Measurements from ENCODE around the gene ABTB2.
A peak's percentile ranks its signal among the peaks of the same experiment; 100 is the strongest.

The ABTB2 gene

GRCh38 chr11:34174412-34175041 lies 183.3 kb downstream of the ABTB2 start:
- no peaks in the 10 kb centered on the region for H3K27me3 ChIP-seq (ENCODE audit: control insufficient read depth, insufficient read depth, low read length)
- peak overlapping the region; percentile 37 for H3K9ac ChIP-seq (ENCODE audit: low read depth, low read length)
- peak overlapping the region; percentile 53 for H3K4me3 ChIP-seq (ENCODE audit: low read depth, low read length)
- no peaks in the 10 kb centered on the region for H3K36me3 ChIP-seq (ENCODE audit: control insufficient read depth, insufficient read depth, low read length)
- H3K4me1 ChIP-seq (ENCODE audit: control insufficient read depth, insufficient read depth, low read length), result no peaks in the 10 kb centered on the region
- H3K9me3 ChIP-seq (ENCODE audit: control insufficient read depth, insufficient read depth, low read length), result no peaks in the 10 kb centered on the region

- no peaks in the 10 kb centered on the region for H3K36me3 ChIP-seq (ENCODE audit: control insufficient read depth, insufficient read depth, low read length)
- no peaks in the 10 kb centered on the region for H3K9me3 ChIP-seq (ENCODE audit: control insufficient read depth, insufficient read depth, low read length)
- no peaks in the 10 kb centered on the region for H3K27me3 ChIP-seq (ENCODE audit: control insufficient read depth, insufficient read depth, low read length)
- H3K9ac ChIP-seq (ENCODE audit: low read depth, low read length), result no peak overlapping the region
- H3K4me3 ChIP-seq (ENCODE audit: low read depth, low read length), result no peak overlapping the region
- no peaks in the 10 kb centered on the region for H3K4me1 ChIP-seq (ENCODE audit: control insufficient read depth, insufficient read depth, low read length)
Observed at GRCh38 chr11:34173050-34173449, 184.8 kb downstream of the ABTB2 start.

GRCh38 chr11:34169686-34170085 lies 188.1 kb downstream of the ABTB2 start:
- Histone ChIP-seq H3K9me3 (ENCODE audit: control insufficient read depth, insufficient read depth, low read length) (no peaks in the 10 kb centered on the region), H3K27me3 (ENCODE audit: control insufficient read depth, insufficient read depth, low read length) (no peaks in the 10 kb centered on the region), H3K4me3 (ENCODE audit: low read depth, low read length) (no peak overlapping the region), H3K4me1 (ENCODE audit: control insufficient read depth, insufficient read depth, low read length) (no peaks in the 10 kb centered on the region), H3K9ac (ENCODE audit: low read depth, low read length) (no peak overlapping the region), H3K36me3 (ENCODE audit: control insufficient read depth, insufficient read depth, low read length) (peaks cover 3% of the 10 kb centered on the region)

- peaks cover 3% of the 10 kb centered on the region for H3K36me3 ChIP-seq (ENCODE audit: control insufficient read depth, insufficient read depth, low read length)
- no peak overlapping the region for H3K4me3 ChIP-seq (ENCODE audit: low read depth, low read length)
- no peaks in the 10 kb centered on the region for H3K9me3 ChIP-seq (ENCODE audit: control insufficient read depth, insufficient read depth, low read length)
- H3K4me1 ChIP-seq (ENCODE audit: control insufficient read depth, insufficient read depth, low read length), result no peaks in the 10 kb centered on the region
- no peaks in the 10 kb centered on the region for H3K27me3 ChIP-seq (ENCODE audit: control insufficient read depth, insufficient read depth, low read length)
- no peak overlapping the region for H3K9ac ChIP-seq (ENCODE audit: low read depth, low read length)
Observed at GRCh38 chr11:34168642-34169420, 189.0 kb downstream of the ABTB2 start.

- Histone ChIP-seq H3K36me3 (ENCODE audit: control insufficient read depth, insufficient read depth, low read length) (peaks cover 9% of the 10 kb centered on the region), H3K9ac (ENCODE audit: low read depth, low read length) (no peak overlapping the region), H3K4me3 (ENCODE audit: low read depth, low read length) (no peak overlapping the region), H3K9me3 (ENCODE audit: control insufficient read depth, insufficient read depth, low read length) (no peaks in the 10 kb centered on the region), H3K4me1 (ENCODE audit: control insufficient read depth, insufficient read depth, low read length) (no peaks in the 10 kb centered on the region), H3K27me3 (ENCODE audit: control insufficient read depth, insufficient read depth, low read length) (no peaks in the 10 kb centered on the region)
Observed at GRCh38 chr11:34167961-34168360, 189.8 kb downstream of the ABTB2 start.

- no peak overlapping the region for H3K9ac ChIP-seq (ENCODE audit: low read depth, low read length)
- no peak overlapping the region for H3K4me3 ChIP-seq (ENCODE audit: low read depth, low read length)
- H3K27me3 ChIP-seq (ENCODE audit: control insufficient read depth, insufficient read depth, low read length), result no peaks in the 10 kb centered on the region
- peaks cover 10% of the 10 kb centered on the region for H3K36me3 ChIP-seq (ENCODE audit: control insufficient read depth, insufficient read depth, low read length)
- no peaks in the 10 kb centered on the region for H3K9me3 ChIP-seq (ENCODE audit: control insufficient read depth, insufficient read depth, low read length)
- H3K4me1 ChIP-seq (ENCODE audit: control insufficient read depth, insufficient read depth, low read length), result no peaks in the 10 kb centered on the region
Observed at GRCh38 chr11:34166806-34167740, 190.7 kb downstream of the ABTB2 start.

- Histone ChIP-seq H3K9me3 (ENCODE audit: control insufficient read depth, insufficient read depth, low read length) (no peaks in the 10 kb centered on the region), H3K27me3 (ENCODE audit: control insufficient read depth, insufficient read depth, low read length) (no peaks in the 10 kb centered on the region), H3K9ac (ENCODE audit: low read depth, low read length) (no peak overlapping the region), H3K36me3 (ENCODE audit: control insufficient read depth, insufficient read depth, low read length) (peaks cover 12% of the 10 kb centered on the region), H3K4me1 (ENCODE audit: control insufficient read depth, insufficient read depth, low read length) (no peaks in the 10 kb centered on the region), H3K4me3 (ENCODE audit: low read depth, low read length) (no peak overlapping the region)
Observed at GRCh38 chr11:34165786-34166555, 191.8 kb downstream of the ABTB2 start.

GRCh38 chr11:34165121-34165520 lies 192.7 kb downstream of the ABTB2 start:
- no peaks in the 10 kb centered on the region for H3K27me3 ChIP-seq (ENCODE audit: control insufficient read depth, insufficient read depth, low read length)
- no peaks in the 10 kb centered on the region for H3K4me1 ChIP-seq (ENCODE audit: control insufficient read depth, insufficient read depth, low read length)
- peaks cover 12% of the 10 kb centered on the region for H3K36me3 ChIP-seq (ENCODE audit: control insufficient read depth, insufficient read depth, low read length)
- no peak overlapping the region for H3K4me3 ChIP-seq (ENCODE audit: low read depth, low read length)
- no peak overlapping the region for H3K9ac ChIP-seq (ENCODE audit: low read depth, low read length)
- H3K9me3 ChIP-seq (ENCODE audit: control insufficient read depth, insufficient read depth, low read length), result no peaks in the 10 kb centered on the region

GRCh38 chr11:34162856-34163255 lies 195.0 kb downstream of the ABTB2 start:
- H3K9ac ChIP-seq (ENCODE audit: low read depth, low read length), result no peak overlapping the region
- no peak overlapping the region for H3K4me3 ChIP-seq (ENCODE audit: low read depth, low read length)
- H3K36me3 ChIP-seq (ENCODE audit: control insufficient read depth, insufficient read depth, low read length), result peaks cover 12% of the 10 kb centered on the region
- H3K27me3 ChIP-seq (ENCODE audit: control insufficient read depth, insufficient read depth, low read length), result no peaks in the 10 kb centered on the region
- H3K4me1 ChIP-seq (ENCODE audit: control insufficient read depth, insufficient read depth, low read length), result no peaks in the 10 kb centered on the region
- no peaks in the 10 kb centered on the region for H3K9me3 ChIP-seq (ENCODE audit: control insufficient read depth, insufficient read depth, low read length)

GRCh38 chr11:34162493-34162820 lies 195.4 kb downstream of the ABTB2 start:
- no peak overlapping the region for H3K9ac ChIP-seq (ENCODE audit: low read depth, low read length)
- H3K27me3 ChIP-seq (ENCODE audit: control insufficient read depth, insufficient read depth, low read length), result no peaks in the 10 kb centered on the region
- H3K4me3 ChIP-seq (ENCODE audit: low read depth, low read length), result no peak overlapping the region
- no peaks in the 10 kb centered on the region for H3K9me3 ChIP-seq (ENCODE audit: control insufficient read depth, insufficient read depth, low read length)
- no peaks in the 10 kb centered on the region for H3K4me1 ChIP-seq (ENCODE audit: control insufficient read depth, insufficient read depth, low read length)
- peaks cover 12% of the 10 kb centered on the region for H3K36me3 ChIP-seq (ENCODE audit: control insufficient read depth, insufficient read depth, low read length)

GRCh38 chr11:34161812-34162492 lies 195.9 kb downstream of the ABTB2 start:
- H3K9me3 ChIP-seq (ENCODE audit: control insufficient read depth, insufficient read depth, low read length), result no peaks in the 10 kb centered on the region
- peaks cover 12% of the 10 kb centered on the region for H3K36me3 ChIP-seq (ENCODE audit: control insufficient read depth, insufficient read depth, low read length)
- no peak overlapping the region for H3K4me3 ChIP-seq (ENCODE audit: low read depth, low read length)
- no peaks in the 10 kb centered on the region for H3K4me1 ChIP-seq (ENCODE audit: control insufficient read depth, insufficient read depth, low read length)
- no peak overlapping the region for H3K9ac ChIP-seq (ENCODE audit: low read depth, low read length)
- H3K27me3 ChIP-seq (ENCODE audit: control insufficient read depth, insufficient read depth, low read length), result no peaks in the 10 kb centered on the region
